Activated CD8-positive, alpha-beta T cell treated with anti-CD3 and anti-CD28 coated beads for 36 hours (primary cell): ENCODE data around the gene WNT11. TPM values are rescaled to one million over a fixed set of nuclear protein-coding genes. Genes with fewer than 3 reads are reported as not detected.

Experiments
- ATAC-seq: fragments of 200-7000 bp; cut with Tn5 transposase; one replicate; pipeline ENCODE4 v1.10.0; 2021; ENCODE audit warnings: mild to moderate bottlenecking, moderate library complexity
- CTCF ChIA-PET: fragments of 350-600 bp; sonication (Branson Sonifier 250); formaldehyde crosslinking; loops from one replicate; lab custom pipeline; 2021; ENCODE audit warnings: antibody characterized with exemption; lab: Charles Lee
- POLR2A ChIA-PET: fragments of 350-600 bp; sonication (Branson Sonifier 250); formaldehyde crosslinking; loops from one replicate; lab custom pipeline; 2021; ENCODE audit warnings: antibody characterized with exemption; lab: Charles Lee
- DNase-seq: peaks from one replicate; pipeline ENCODE4 v3.0.0-alpha.2; 2020
- H3K27ac Mint-ChIP-seq: one replicate; pipeline ENCODE4 v1.8.0; 2021; ENCODE audit warnings: mild to moderate bottlenecking, mixed read lengths
- H3K27me3 Mint-ChIP-seq: one replicate; pipeline ENCODE4 v1.8.0; 2021; ENCODE audit warnings: mixed read lengths
- H3K36me3 Mint-ChIP-seq: one replicate; pipeline ENCODE4 v1.8.0; 2021; ENCODE audit warnings: low read depth, mixed read lengths
- H3K4me1 Mint-ChIP-seq: one replicate; pipeline ENCODE4 v1.8.0; 2021; ENCODE audit warnings: low read depth, mixed read lengths
- H3K4me3 Mint-ChIP-seq: one replicate; pipeline ENCODE4 v1.8.0; 2021; ENCODE audit warnings: mild to moderate bottlenecking, moderate library complexity, mixed read lengths
- H3K9me3 Mint-ChIP-seq: one replicate; pipeline ENCODE4 v1.8.0; 2021; ENCODE audit warnings: mixed read lengths
- CTCF ChIP-seq: fragments of 200-600 bp; IDR thresholded peaks from one replicate; pipeline ENCODE4 v1.8.0; 2022; ENCODE audit warnings: antibody characterized with exemption, mild to moderate bottlenecking
- intact Hi-C: fragments of 100-400 bp; cut with micrococcal nuclease; formaldehyde crosslinking; loops from one replicate; pipeline ENCODE4 v1.10.0; 2022
- total RNA-seq, 2 experiments: library from RNA; stranded (reverse); gene quantifications; one replicate each; pipeline ENCODE4 v1.2.3, GENCODE V29; 2021

Gene WNT11
- total RNA-seq, 2 experiments from 2014 or later: 0.32 to 0.43 TPM

- H3K27ac Mint-ChIP-seq: peak overlapping the region; percentile 44
- intact Hi-C loops: no loop called here
- peaks cover 6% of the 10 kb centered on the region for H3K36me3 Mint-ChIP-seq
- ChIA-PET CTCF (interaction anchor here (1.4 to 8.4 kb wide), 4 partner anchors 25 to 336 kb away, joined by 4 to 128 read pairs (median 6); no protein-coding TSS in a partner anchor), POLR2A (interaction anchor here (0.7 to 4.0 kb wide), 3 partner anchors 9 to 1748 kb away, joined by 3 to 39 read pairs (median 4); partner anchors contain the start of gene WNT11)
- peaks cover 3% of the 10 kb centered on the region for H3K27me3 Mint-ChIP-seq
- ATAC-seq (no peak), DNase-seq (no peak)
- peaks cover 43% of the 10 kb centered on the region for H3K4me1 Mint-ChIP-seq
- no peak overlapping the region for H3K4me3 Mint-ChIP-seq
- TF ChIP-seq CTCF: no peak
- no peaks in the 10 kb centered on the region for H3K9me3 Mint-ChIP-seq
Observed at GRCh38 chr11:76233196-76233921, 27.1 kb upstream of the WNT11 start.

- H3K36me3 Mint-ChIP-seq: peaks cover 6% of the 10 kb centered on the region
- POLR2A ChIA-PET: interaction anchor here (0.7 to 1.7 kb wide), 3 partner anchors 24 to 1747 kb away, joined by 3 to 6 read pairs (median 3); no protein-coding TSS in a partner anchor
Observed at GRCh38 chr11:76232026-76232665, 25.8 kb upstream of the WNT11 start.

GRCh38 chr11:76231121-76231738 lies 24.9 kb upstream of the WNT11 start:
- H3K9me3 Mint-ChIP-seq: no peaks in the 10 kb centered on the region
- no peak for DNase-seq
- no peak for ATAC-seq
- peaks cover 3% of the 10 kb centered on the region for H3K27me3 Mint-ChIP-seq
- CTCF ChIA-PET: interaction anchor here (1.0 to 8.4 kb wide), 5 partner anchors 14 to 88 kb away, joined by 3 to 128 read pairs (median 3); no protein-coding TSS in a partner anchor
- H3K4me1 Mint-ChIP-seq: peaks cover 36% of the 10 kb centered on the region
- intact Hi-C loops: no loop called here
- POLR2A ChIA-PET: interaction anchor here (0.6 to 1.7 kb wide), 3 partner anchors 23 to 149 kb away, joined by 3 to 6 read pairs (median 3); no protein-coding TSS in a partner anchor
- no peak overlapping the region for H3K27ac Mint-ChIP-seq
- TF ChIP-seq CTCF: no peak
- no peak overlapping the region for H3K4me3 Mint-ChIP-seq
- peaks cover 6% of the 10 kb centered on the region for H3K36me3 Mint-ChIP-seq

More at GRCh38 chr11:76232026-76232665, 25.8 kb upstream of the WNT11 start:
- TF ChIP-seq CTCF: no peak
- Mint-ChIP-seq H3K4me1 (peaks cover 43% of the 10 kb centered on the region), H3K9me3 (no peaks in the 10 kb centered on the region), H3K27me3 (peaks cover 3% of the 10 kb centered on the region), H3K27ac (peak overlapping the region; percentile 74), H3K4me3 (peak overlapping the region; percentile 12)
- intact Hi-C loops: no loop called here
- DNase-seq (peak; percentile 76), ATAC-seq (peak; percentile 25)
- CTCF ChIA-PET: interaction anchor here (1.0 to 8.4 kb wide), 5 partner anchors 15 to 87 kb away, joined by 3 to 128 read pairs (median 3); no protein-coding TSS in a partner anchor

- ATAC-seq (no peak), DNase-seq (no peak)
- H3K4me3 Mint-ChIP-seq: no peak overlapping the region
- H3K27me3 Mint-ChIP-seq: peaks cover 1% of the 10 kb centered on the region
- CTCF ChIA-PET: interaction anchor here (1.9 to 8.4 kb wide), 2 partner anchors 22 to 89 kb away, joined by 4 to 128 read pairs; no protein-coding TSS in a partner anchor
- no peak overlapping the region for H3K27ac Mint-ChIP-seq
- no peak for TF ChIP-seq CTCF
- H3K9me3 Mint-ChIP-seq: no peaks in the 10 kb centered on the region
- intact Hi-C loops: no loop called here
- peaks cover 2% of the 10 kb centered on the region for H3K36me3 Mint-ChIP-seq
- peaks cover 35% of the 10 kb centered on the region for H3K4me1 Mint-ChIP-seq
- POLR2A ChIA-PET: no interaction called here
Observed at GRCh38 chr11:76230392-76230791, 24.1 kb upstream of the WNT11 start.
